GM12865 (cell line): ENCODE data around the gene SETD1A.

Experiments
- DNase-seq: peaks from one replicate; pipeline ENCODE4 v3.0.0; 2010; ENCODE audit warnings: low read depth
- H3K4me3 ChIP-seq: 2 replicates; pipeline ENCODE4 v1.5.1; 2011; ENCODE audit warnings: mild to moderate bottlenecking, low read depth, low read length, control low read depth
- CTCF ChIP-seq: IDR thresholded peaks from 2 replicates; pipeline ENCODE4 v1.5.1; 2011; ENCODE audit warnings: low read length, control low read depth, low read depth, inconsistent platforms; ENCODE audit not compliant: insufficient read depth; ENCODE audit errors: missing control alignments

SETD1A gene

GRCh38 chr16:30957456-30958174 is at the start of gene SETD1A:
Gene SETD1A, plus strand, starts transcription at chr16:30957754. Its CDS starts 978 bp downstream, at chr16:30958732.
- H3K4me3 ChIP-seq = peak within 1 kb of the TSS; percentile 69
- peak; percentile 99 for DNase-seq
- no peak for TF ChIP-seq CTCF

- H3K4me3 ChIP-seq = no peak overlapping the region
- no peak for DNase-seq
- no peak for TF ChIP-seq CTCF
Measured at GRCh38 chr16:30910427-30911029, 47.0 kb upstream of the SETD1A start.

GRCh38 chr16:30912794-30913412 is 44.7 kb upstream of the SETD1A start:
- H3K4me3 ChIP-seq = no peak overlapping the region
- DNase-seq = no peak
- TF ChIP-seq CTCF = no peak

- no peak for DNase-seq
- H3K4me3 ChIP-seq = no peak overlapping the region
- no peak for TF ChIP-seq CTCF
Measured at GRCh38 chr16:30914830-30915229, 42.7 kb upstream of the SETD1A start.

GRCh38 chr16:30918614-30919013 is 38.9 kb upstream of the SETD1A start:
- no peak for DNase-seq
- TF ChIP-seq CTCF = no peak
- H3K4me3 ChIP-seq = no peak overlapping the region

GRCh38 chr16:30920891-30921290 is 36.7 kb upstream of the SETD1A start:
- no peak for DNase-seq
- TF ChIP-seq CTCF = no peak
- no peak overlapping the region for H3K4me3 ChIP-seq
